Keratinocyte (primary cell): ENCODE data around the gene CYCS. TPM values are rescaled to one million over a fixed set of nuclear protein-coding genes. Genes with fewer than 3 reads are reported as not detected.

Experiments
- DNase-seq: peaks from one replicate; pipeline ENCODE4 v3.0.0-alpha.2; 2011; ENCODE audit warnings: low read depth, missing footprints, low spot score
- FAIRE-seq: peaks from 2 replicates; lab custom pipeline; 2011; peaks lifted over from hg19 to GRCh38; lab: Jason Lieb, UNC
- H2AFZ ChIP-seq: 2 replicates; pipeline ENCODE4 v1.6.0; 2012; ENCODE audit warnings: low read length, control low read depth, inconsistent platforms; ENCODE audit not compliant: control insufficient read depth
- H3K27ac ChIP-seq: 2 replicates; pipeline ENCODE4 v1.5.1; 2011; ENCODE audit warnings: low read length; ENCODE audit not compliant: control insufficient read depth, insufficient read depth
- H3K27me3 ChIP-seq: 3 replicates; pipeline ENCODE4 v1.6.0; 2011; ENCODE audit warnings: low read length; ENCODE audit not compliant: control insufficient read depth, insufficient read depth; ENCODE audit errors: extremely low read depth
- H3K36me3 ChIP-seq, 2 experiments: 2 replicates in 1 of 2; 3 replicates in 1 of 2; pipeline ENCODE4 v1.5.1; 2011; ENCODE audit warnings: low read length in 2 of 2, mild to moderate bottlenecking in 1 of 2; ENCODE audit not compliant: control insufficient read depth in 2 of 2, insufficient read depth in 2 of 2; ENCODE audit errors: extremely low read depth in 1 of 2
- H3K4me1 ChIP-seq: 3 replicates; pipeline ENCODE4 v1.5.1; 2011; ENCODE audit warnings: low read length; ENCODE audit not compliant: control insufficient read depth, insufficient read depth; ENCODE audit errors: extremely low read depth
- H3K4me2 ChIP-seq: 3 replicates; pipeline ENCODE4 v1.6.0; 2011; ENCODE audit warnings: low read depth, low read length; ENCODE audit not compliant: control insufficient read depth, insufficient read depth; ENCODE audit errors: extremely low read depth
- H3K4me3 ChIP-seq, 3 experiments: fragments of 200-600 bp in 1 of 3; sonication (generic) in 1 of 3; 2 replicates in 2 of 3; 3 replicates in 1 of 3; pipeline ENCODE4 v1.5.1; 2011 to 2016; ENCODE audit warnings: low read length in 3 of 3, mild to moderate bottlenecking in 3 of 3, control low read depth in 2 of 3, inconsistent platforms in 1 of 3, low read depth in 1 of 3, mixed read lengths in 1 of 3, mixed run types in 1 of 3, moderate library complexity in 1 of 3; ENCODE audit not compliant: control insufficient read depth in 2 of 3, insufficient read depth in 2 of 3; ENCODE audit errors: extremely low read depth in 1 of 3
- H3K79me2 ChIP-seq: 2 replicates; pipeline ENCODE4 v1.6.0; 2012; ENCODE audit warnings: low read length; ENCODE audit not compliant: control insufficient read depth, insufficient read depth
- H3K9ac ChIP-seq: 3 replicates; pipeline ENCODE4 v1.6.0; 2011; ENCODE audit warnings: low read length; ENCODE audit not compliant: control insufficient read depth, insufficient read depth; ENCODE audit errors: extremely low read depth
- H3K9me1 ChIP-seq: 3 replicates; pipeline ENCODE4 v1.6.0; 2011; ENCODE audit warnings: low read length; ENCODE audit not compliant: control insufficient read depth, insufficient read depth; ENCODE audit errors: extremely low read depth
- H3K9me3 ChIP-seq: 2 replicates; pipeline ENCODE4 v1.5.1; 2012; ENCODE audit warnings: low read depth, low read length; ENCODE audit not compliant: control insufficient read depth
- H4K20me1 ChIP-seq: 3 replicates; pipeline ENCODE4 v1.6.0; 2011; ENCODE audit warnings: low read length; ENCODE audit not compliant: control insufficient read depth, insufficient read depth; ENCODE audit errors: extremely low read depth
- CTCF ChIP-seq, 3 experiments: IDR thresholded peaks in 1 of 3; conservative IDR thresholded peaks in 1 of 3; optimal IDR thresholded peaks in 1 of 3; 2 replicates in 2 of 3; 3 replicates in 1 of 3; pipeline versions ENCODE3 to v1.5.1; 2011; ENCODE audit warnings: low read length in 3 of 3, mild to moderate bottlenecking in 3 of 3, moderate library complexity in 2 of 3, control low read depth in 1 of 3, inconsistent platforms in 1 of 3; ENCODE audit not compliant: insufficient read depth in 2 of 3; ENCODE audit errors: extremely low read depth in 1 of 3
- EZH2 ChIP-seq: IDR thresholded peaks from one replicate; pipeline ENCODE4 v1.6.1; 2012; ENCODE audit warnings: inconsistent platforms, mild to moderate bottlenecking, low read length, moderate library complexity
- dilution Hi-C: fragments of 300-500 bp; cut with MboI; formaldehyde crosslinking; loops from one replicate; pipeline ENCODE4 v1.7.0; 2020; ENCODE audit warnings: low sequenced_read_pairs; ENCODE audit not compliant: extremely low pct_ligation_motif_present
- polyA plus RNA-seq, 5 experiments: library from polyadenylated mRNA; depleted of rRNA in 3 of 5; stranded (reverse) in 3 of 5; stranded (forward) in 1 of 5; unstranded in 1 of 5; fragments of >200 nt; gene quantifications; 1 replicate in 1 of 5; 2 replicates in 3 of 5; 3 replicates in 1 of 5; pipeline versions ENCODE4 v1.2.1 to v1.2.3, GENCODE V29; 2011 to 2012; ENCODE audit warnings: missing spikeins in 2 of 5, low read depth in 1 of 5, low replicate concordance in 1 of 5

CYCS gene
- polyA plus RNA-seq, 1 donor (not counting 4 experiments of a cell fraction or from before 2014, with no cell fraction given), result 176 TPM

- no peak overlapping the region for H3K4me2 ChIP-seq
- DNase-seq (no peak), FAIRE-seq (no peak)
- H3K9ac ChIP-seq, result no peak overlapping the region
- no peaks in the 10 kb centered on the region for H3K9me3 ChIP-seq
- no peak overlapping the region for H3K27ac ChIP-seq
- peaks cover 4% of the 10 kb centered on the region for H3K4me1 ChIP-seq
- TF ChIP-seq EZH2 (no peak), CTCF (optimal IDR thresholded peaks at IDR 0.05 in 1 of 3, IDR thresholded peaks at IDR 0.05 in 1 of 3, conservative IDR thresholded peaks at IDR 0.05 in 1 of 3; ENCODE audit: extremely low read depth in 1 of 3, insufficient read depth in 2 of 3, low read length in 3 of 3) (no peak)
- no peak overlapping the region for H2AFZ ChIP-seq
- H3K36me3 ChIP-seq, result peaks cover 12 to 33% of the 10 kb centered on the region in 2 experiments
- peaks cover 20% of the 10 kb centered on the region for H3K79me2 ChIP-seq
- peaks cover 5% of the 10 kb centered on the region for H4K20me1 ChIP-seq
- H3K9me1 ChIP-seq, result peaks cover 3% of the 10 kb centered on the region
- no peak overlapping the region for H3K4me3 ChIP-seq
- dilution Hi-C loops, result no loop called here
- H3K27me3 ChIP-seq, result no peaks in the 10 kb centered on the region
Measured at GRCh38 chr7:25118048-25118753, 6.9 kb downstream of the CYCS start.

GRCh38 chr7:25117226-25118047 lies 7.6 kb downstream of the CYCS start:
- H3K79me2 ChIP-seq, result peaks cover 18% of the 10 kb centered on the region
- no peak for DNase-seq
- H3K36me3 ChIP-seq, result peaks cover 10 to 30% of the 10 kb centered on the region in 2 experiments
- peaks cover 2% of the 10 kb centered on the region for H3K4me1 ChIP-seq
- no peak overlapping the region for H2AFZ ChIP-seq
- no peak overlapping the region for H3K4me3 ChIP-seq
- H3K4me2 ChIP-seq, result no peak overlapping the region
- H3K27me3 ChIP-seq, result no peaks in the 10 kb centered on the region
- no peak overlapping the region for H3K27ac ChIP-seq
- H3K9me3 ChIP-seq, result no peaks in the 10 kb centered on the region
- H3K9me1 ChIP-seq, result peaks cover 3% of the 10 kb centered on the region
- peaks cover 5% of the 10 kb centered on the region for H4K20me1 ChIP-seq
- H3K9ac ChIP-seq, result no peak overlapping the region
- dilution Hi-C loops, result no loop called here
- FAIRE-seq, result no peak
- no peak for TF ChIP-seq CTCF (optimal IDR thresholded peaks at IDR 0.05 in 1 of 3, IDR thresholded peaks at IDR 0.05 in 1 of 3, conservative IDR thresholded peaks at IDR 0.05 in 1 of 3; ENCODE audit: extremely low read depth in 1 of 3, insufficient read depth in 2 of 3, low read length in 3 of 3)
- TF ChIP-seq EZH2, result no peak
